Skin epidermis (tissue), 12 donors: ENCODE data around the gene MEF2C.

Experiments used
- H3K27ac ChIP-seq, 21 experiments: fragments of 200-600 bp; sonication (generic) in 11 of 21; one replicate each; pipeline ENCODE4 v1.5.0; 2020; ENCODE audit warnings: mild to moderate bottlenecking in 3 of 21, inconsistent platforms in 2 of 21, moderate library complexity in 2 of 21
- H3K4me3 ChIP-seq, 7 experiments: fragments of 200-600 bp; sonication (generic) in 2 of 7; one replicate each; pipeline ENCODE4 v1.5.0; 2020; ENCODE audit warnings: inconsistent platforms in 2 of 7, mild to moderate bottlenecking in 2 of 7, moderate library complexity in 1 of 7

MEF2C gene

GRCh38 chr5:88673253-88674105, 209.5 kb downstream of the MEF2C start:
- no peak overlapping the region for H3K4me3 ChIP-seq
- H3K27ac ChIP-seq, result no peak overlapping the region

GRCh38 chr5:88672644-88673252, 210.2 kb downstream of the MEF2C start:
- Histone ChIP-seq H3K4me3 (no peak overlapping the region), H3K27ac (no peak overlapping the region)

GRCh38 chr5:88671505-88672499, 211.2 kb downstream of the MEF2C start:
- Histone ChIP-seq H3K4me3 (no peak overlapping the region), H3K27ac (no peak overlapping the region)

GRCh38 chr5:88671106-88671504, 211.9 kb downstream of the MEF2C start:
- Histone ChIP-seq H3K4me3 (no peak overlapping the region), H3K27ac (no peak overlapping the region)

- Histone ChIP-seq H3K27ac (no peak overlapping the region), H3K4me3 (no peak overlapping the region)
Observed at GRCh38 chr5:88670461-88670860, 212.5 kb downstream of the MEF2C start.

- Histone ChIP-seq H3K4me3 (no peak overlapping the region), H3K27ac (no peak overlapping the region)
Observed at GRCh38 chr5:88669371-88670050, 213.5 kb downstream of the MEF2C start.

GRCh38 chr5:88667496-88668201, 215.3 kb downstream of the MEF2C start:
- Histone ChIP-seq H3K4me3 (no peak overlapping the region), H3K27ac (no peak overlapping the region)
